HK-2 (cell line): ENCODE measurements around the gene PEAK3.

Experiments
- DNase-seq: peaks from one replicate; pipeline ENCODE4 v3.0.0-alpha.2; 2018; ENCODE audit not compliant: unreplicated experiment

Gene PEAK3

GRCh38 chr19:2270423-2271233 lies 11.3 kb downstream of the PEAK3 start:
- peak; percentile 77 for DNase-seq

- DNase-seq = no peak
These were observed 11.9 kb downstream of the PEAK3 start for GRCh38 chr19:2270157-2270422.

- DNase-seq = peak; percentile 99
These were observed 12.5 kb downstream of the PEAK3 start for GRCh38 chr19:2269244-2270156.

- DNase-seq = no peak
These were observed 13.1 kb downstream of the PEAK3 start for GRCh38 chr19:2268861-2269243.

GRCh38 chr19:2268480-2268830 lies 13.5 kb downstream of the PEAK3 start:
- no peak for DNase-seq

GRCh38 chr19:2266183-2266993 lies 15.6 kb downstream of the PEAK3 start:
- no peak for DNase-seq

- DNase-seq = no peak
These were observed 20.4 kb downstream of the PEAK3 start for GRCh38 chr19:2261438-2262172.

GRCh38 chr19:2260341-2260805 lies 21.6 kb downstream of the PEAK3 start:
- no peak for DNase-seq

GRCh38 chr19:2259336-2259735 lies 22.6 kb downstream of the PEAK3 start:
- DNase-seq = no peak

GRCh38 chr19:2255982-2256685 lies 25.8 kb downstream of the PEAK3 start, which contains the start of gene JSRP1:
TSS of gene JSRP1 (minus strand) at chr19:2256417. CDS start at chr19:2255314, 1,103 bp downstream.
- no peak for DNase-seq

- no peak for DNase-seq
These were observed 26.7 kb downstream of the PEAK3 start for GRCh38 chr19:2255112-2255845.

- DNase-seq = no peak
These were observed 27.7 kb downstream of the PEAK3 start for GRCh38 chr19:2254064-2254872.

- no peak for DNase-seq
These were observed 28.6 kb downstream of the PEAK3 start for GRCh38 chr19:2253106-2254063.

GRCh38 chr19:2252797-2253105 lies 29.2 kb downstream of the PEAK3 start:
- DNase-seq = no peak

GRCh38 chr19:2252055-2252796 lies 29.7 kb downstream of the PEAK3 start:
- no peak for DNase-seq

- no peak for DNase-seq
These were observed 30.6 kb downstream of the PEAK3 start for GRCh38 chr19:2251106-2252054.
